Ecto neural progenitor cell (in vitro differentiated cells): Measurements from ENCODE around the gene ZFP1.
A peak's percentile ranks its signal among the peaks of the same experiment; 100 is the strongest.
"Not testable (repeated sequence)": the region's sequence is repeated elsewhere in the genome, so short reads cannot be mapped to it uniquely, and the experiment has no call there.

Experiments used
- DNase-seq: peaks from one replicate; pipeline ENCODE4 v3.0.0-alpha.2; 2018; ENCODE audit warnings: low spot score

ZFP1 gene

GRCh38 chr16:75113541-75114121, 34.7 kb upstream of the ZFP1 start:
- DNase-seq, result no peak

GRCh38 chr16:75114179-75114945, 34.0 kb upstream of the ZFP1 start:
- no peak for DNase-seq

- no peak for DNase-seq
These were observed 33.1 kb upstream of the ZFP1 start for GRCh38 chr16:75114946-75115825.

- peak; percentile 70 for DNase-seq
These were observed 32.0 kb upstream of the ZFP1 start, which contains the start of gene LDHD for GRCh38 chr16:75116081-75116910. TSS of gene LDHD (minus strand) at chr16:75116780. CDS start at chr16:75116720, 60 bp downstream.

- DNase-seq, result no peak
These were observed 31.4 kb upstream of the ZFP1 start for GRCh38 chr16:75116911-75117245.

- DNase-seq, result no peak
These were observed 29.3 kb upstream of the ZFP1 start for GRCh38 chr16:75118943-75119539.

GRCh38 chr16:75120253-75120652, 28.1 kb upstream of the ZFP1 start:
- DNase-seq, result no peak

- DNase-seq, result no peak
These were observed 26.3 kb upstream of the ZFP1 start for GRCh38 chr16:75121949-75122568.

- no peak for DNase-seq
These were observed 25.7 kb upstream of the ZFP1 start for GRCh38 chr16:75122609-75123008.

- DNase-seq, result no peak
These were observed 20.5 kb upstream of the ZFP1 start for GRCh38 chr16:75127713-75128415.

GRCh38 chr16:75129421-75130149, 18.7 kb upstream of the ZFP1 start:
- not testable (repeated sequence) for DNase-seq

GRCh38 chr16:75130150-75130771, 18.1 kb upstream of the ZFP1 start:
- no peak for DNase-seq

- DNase-seq, result no peak
These were observed 17.2 kb upstream of the ZFP1 start for GRCh38 chr16:75131081-75131480.

- DNase-seq, result no peak
These were observed 10.1 kb upstream of the ZFP1 start for GRCh38 chr16:75138233-75138632.

GRCh38 chr16:75138636-75139035, 9.7 kb upstream of the ZFP1 start:
- DNase-seq, result no peak

GRCh38 chr16:75139498-75139897, 8.8 kb upstream of the ZFP1 start:
- DNase-seq, result no peak

- DNase-seq, result no peak
These were observed 4.4 kb upstream of the ZFP1 start for GRCh38 chr16:75143941-75144340.

- DNase-seq, result no peak
These were observed 385 bp upstream of the ZFP1 start for GRCh38 chr16:75147968-75148310.

- DNase-seq, result no peak
These were observed 3.5 kb downstream of the ZFP1 start for GRCh38 chr16:75151798-75152197.
